Measurements from ENCODE around the gene TMEM250.

- TF ChIP-seq HMBOX1 (IDR thresholded peaks at IDR 0.05) (no peak), SRSF9 (IDR thresholded peaks at IDR 0.05; ENCODE audit: borderline replicate concordance, low read depth, low read length) (no peak), SNAPC5 (CRISPR knock-in tag; IDR thresholded peaks at IDR 0.05) (no peak), CTCF (IDR thresholded peaks at IDR 0.05 in 2 of 3, conservative IDR thresholded peaks at IDR 0.05 in 1 of 3; ENCODE audit: insufficient read depth in 2 of 3, low read depth in 1 of 3, low read length in 3 of 3) (no peak), POLR2A (conservative IDR thresholded peaks at IDR 0.05) (no peak), NCOA6 (IDR thresholded peaks at IDR 0.05) (no peak), MTA3 (IDR thresholded peaks at IDR 0.05; ENCODE audit: borderline replicate concordance) (no peak)
Observed at GRCh38 chr9:136112541-136112940, 6.1 kb downstream of the TMEM250 start.
